Measurements from ENCODE around the gene PSIP1. TPM values are rescaled to one million over a fixed set of nuclear protein-coding genes. Genes with fewer than 3 reads are reported as not detected.
A peak's percentile ranks its signal among the peaks of the same experiment; 100 is the strongest.

The PSIP1 gene
- total and polyA plus RNA-seq, 2 of the 4 experiments (the other 2 are of a cell fraction), result 21.8 to 27.2 TPM

GRCh38 chr9:15426019-15426418 lies 84.8 kb downstream of the PSIP1 start:
- Histone ChIP-seq H3K36me3 (ENCODE audit: control insufficient read depth, insufficient read depth, low read length) (peaks cover 18% of the 10 kb centered on the region), H3K9ac (ENCODE audit: low read depth, low read length) (no peak overlapping the region), H3K9me1 (ENCODE audit: insufficient read depth, low read length) (peaks cover 17% of the 10 kb centered on the region), H2BK120ac (ENCODE audit: low read depth, low read length) (no peak overlapping the region), H2AK9ac (replicated peaks; ENCODE audit: low read depth, low read length, poor library complexity) (no peak overlapping the region), H2BK20ac (ENCODE audit: low read depth, low read length) (no peak overlapping the region), H3K4me2 (ENCODE audit: low read depth, low read length) (no peak overlapping the region), H2BK5ac (ENCODE audit: low read depth, low read length, poor library complexity, severe bottlenecking) (no peak overlapping the region), H3K56ac (ENCODE audit: extremely low read depth, insufficient read depth, low read length) (no peak overlapping the region), H2BK15ac (ENCODE audit: low read depth, low read length) (no peak overlapping the region), H3K27me3 (ENCODE audit: control insufficient read depth, insufficient read depth, low read length) (no peaks in the 10 kb centered on the region), H4K8ac (ENCODE audit: low read depth in 2 of 2, low read length in 2 of 2) (no peak overlapping the region; a peak in 1 of 4 replicates), H2AFZ (replicated peaks; ENCODE audit: low read length, poor library complexity) (no peak overlapping the region), H3K79me1 (ENCODE audit: low read depth in 1 of 2, low read length in 2 of 2) (peaks cover 17 to 55% of the 10 kb centered on the region in 2 experiments), H3K4ac (ENCODE audit: low read depth, low read length) (no peak overlapping the region), H3K27ac (ENCODE audit: insufficient read depth, low read length) (no peak overlapping the region), H2AK5ac (ENCODE audit: low read depth, low read length) (no peak overlapping the region), H3K18ac (ENCODE audit: low read depth, low read length) (no peak overlapping the region), H3K4me1 (ENCODE audit: control insufficient read depth, insufficient read depth, low read length) (peaks cover 5% of the 10 kb centered on the region), H3K14ac (replicated peaks; ENCODE audit: low read depth, low read length) (no peak overlapping the region), H3K23ac (ENCODE audit: low read depth, low read length) (0 out of 2 replicates have a peak overlapping the region, but pooled peaks have one; percentile 83), H4K91ac (ENCODE audit: insufficient read depth, low read depth, low read length) (no peak overlapping the region), H4K5ac (ENCODE audit: low read depth, low read length) (no peak overlapping the region), H3K4me3 (ENCODE audit: insufficient read depth, low read depth, low read length) (no peak overlapping the region), H4K20me1 (ENCODE audit: insufficient read depth, low read length) (peaks cover 32% of the 10 kb centered on the region), H3K9me3 (ENCODE audit: control insufficient read depth, insufficient read depth, low read length) (no peaks in the 10 kb centered on the region)
- POLR2A ChIA-PET (ENCODE audit: unreplicated experiment), result interaction anchor here (0.6 kb wide), 1 partner anchor 184 kb away, joined by 5 read pairs; no protein-coding TSS in a partner anchor
- TF ChIP-seq, protein P1, sequence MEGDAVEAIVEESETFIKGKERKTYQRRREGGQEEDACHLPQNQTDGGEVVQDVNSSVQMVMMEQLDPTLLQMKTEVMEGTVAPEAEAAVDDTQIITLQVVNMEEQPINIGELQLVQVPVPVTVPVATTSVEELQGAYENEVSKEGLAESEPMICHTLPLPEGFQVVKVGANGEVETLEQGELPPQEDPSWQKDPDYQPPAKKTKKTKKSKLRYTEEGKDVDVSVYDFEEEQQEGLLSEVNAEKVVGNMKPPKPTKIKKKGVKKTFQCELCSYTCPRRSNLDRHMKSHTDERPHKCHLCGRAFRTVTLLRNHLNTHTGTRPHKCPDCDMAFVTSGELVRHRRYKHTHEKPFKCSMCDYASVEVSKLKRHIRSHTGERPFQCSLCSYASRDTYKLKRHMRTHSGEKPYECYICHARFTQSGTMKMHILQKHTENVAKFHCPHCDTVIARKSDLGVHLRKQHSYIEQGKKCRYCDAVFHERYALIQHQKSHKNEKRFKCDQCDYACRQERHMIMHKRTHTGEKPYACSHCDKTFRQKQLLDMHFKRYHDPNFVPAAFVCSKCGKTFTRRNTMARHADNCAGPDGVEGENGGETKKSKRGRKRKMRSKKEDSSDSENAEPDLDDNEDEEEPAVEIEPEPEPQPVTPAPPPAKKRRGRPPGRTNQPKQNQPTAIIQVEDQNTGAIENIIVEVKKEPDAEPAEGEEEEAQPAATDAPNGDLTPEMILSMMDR (conservative IDR thresholded peaks at IDR 0.05; ENCODE audit: low read depth, low read length), result no peak
- TF ChIP-seq, protein P2, sequence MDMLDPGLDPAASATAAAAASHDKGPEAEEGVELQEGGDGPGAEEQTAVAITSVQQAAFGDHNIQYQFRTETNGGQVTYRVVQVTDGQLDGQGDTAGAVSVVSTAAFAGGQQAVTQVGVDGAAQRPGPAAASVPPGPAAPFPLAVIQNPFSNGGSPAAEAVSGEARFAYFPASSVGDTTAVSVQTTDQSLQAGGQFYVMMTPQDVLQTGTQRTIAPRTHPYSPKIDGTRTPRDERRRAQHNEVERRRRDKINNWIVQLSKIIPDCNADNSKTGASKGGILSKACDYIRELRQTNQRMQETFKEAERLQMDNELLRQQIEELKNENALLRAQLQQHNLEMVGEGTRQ (IDR thresholded peaks at IDR 0.05; ENCODE audit: low read depth, low read length), result no peak
- TF ChIP-seq SMC3 (IDR thresholded peaks at IDR 0.05; ENCODE audit: low read depth, low read length) (no peak), NFE2L2 (IDR thresholded peaks at IDR 0.05; ENCODE audit: low read depth, low read length) (no peak), RAD21 (IDR thresholded peaks at IDR 0.05; ENCODE audit: low read length) (no peak), MAFK (IDR thresholded peaks at IDR 0.05; ENCODE audit: low read depth, low read length) (no peak), CEBPB (IDR thresholded peaks at IDR 0.05; ENCODE audit: low read depth, low read length) (no peak), MAZ (IDR thresholded peaks at IDR 0.05; ENCODE audit: borderline replicate concordance, low read depth, low read length) (no peak), BHLHE40 (IDR thresholded peaks at IDR 0.05; ENCODE audit: low read depth, low read length) (no peak), CHD1 (IDR thresholded peaks at IDR 0.05; ENCODE audit: low read depth, low read length) (no peak), RCOR1 (IDR thresholded peaks at IDR 0.05; ENCODE audit: insufficient replicate concordance, low read length) (no peak), RFX5 (IDR thresholded peaks at IDR 0.05; ENCODE audit: low read depth, low read length) (no peak)
- dilution Hi-C loops (cut with HindIII; ENCODE audit: low sequenced_read_pairs, unreplicated experiment) (no loop called here), in situ Hi-C loops (cut with MboI; ENCODE audit: low sequenced_read_pairs) (no loop called here), intact Hi-C loops (cut with micrococcal nuclease) (no loop called here)
- no peak for ATAC-seq (ENCODE audit: low read depth)
- no TSS peak for BruUV-seq (replicated peaks)
- DNase-seq, result no peak
- WGBS, 2 experiments (ENCODE audit: extremely low coverage in 2 of 2, insufficient read length in 1 of 2), result 94% methylated on average over 5 of the region's 8 CpGs; no CpG with 5 or more reads in 1 of the 2 experiments
- CTCF ChIA-PET, result no interaction called here
